Pancreas (tissue), 10 donors: Measurements from ENCODE around the gene CRCP. TPM values are rescaled to one million over a fixed set of nuclear protein-coding genes. Genes with fewer than 3 reads are reported as not detected.
A peak's percentile ranks its signal among the peaks of the same experiment; 100 is the strongest.

ENCODE experiments used
- ATAC-seq, 4 donors: fragments of 200-7000 bp; cut with Tn5 transposase; one replicate each; pipeline versions ENCODE4 v1.8.0 to v1.9.1; 2020; ENCODE audit warnings: mild to moderate bottlenecking in 4 of 4, moderate library complexity in 4 of 4
- DNase-seq, 6 donors: peaks; one replicate each; pipeline ENCODE4 v3.0.0-alpha.2; 2020
- FAIRE-seq: peaks from 2 replicates; lab custom pipeline; 2012; peaks lifted over from hg19 to GRCh38; lab: Jason Lieb, UNC
- H3K27ac ChIP-seq, 4 donors: fragments of 200-600 bp; sonication (generic); 1 replicate in 3 of 4; 2 replicates in 1 of 4; pipeline versions ENCODE4 v1.5.0 to v1.8.0; 2020
- H3K27me3 ChIP-seq, 4 donors: fragments of 200-600 bp; one replicate each; pipeline ENCODE4 v1.8.0; 2021
- H3K36me3 ChIP-seq, 3 donors: fragments of 200-600 bp; sonication (generic) in 1 of 3; one replicate each; pipeline versions ENCODE4 v1.5.0 to v1.8.0; 2020 to 2021
- H3K4me1 ChIP-seq, 3 donors: fragments of 200-600 bp; one replicate each; pipeline ENCODE4 v1.8.0; 2021
- H3K4me3 ChIP-seq, 4 donors: fragments of 200-600 bp; sonication (generic) in 2 of 4; one replicate each; pipeline versions ENCODE4 v1.5.0 to v1.8.0; 2020 to 2021
- H3K9me3 ChIP-seq, 4 donors: fragments of 200-600 bp; one replicate each; pipeline ENCODE4 v1.8.0; 2021
- WGBS, 2 donors: extraction: QIAGEN DNeasy Blood & Tissue Kit; methylation state at CpG; one replicate each; pipeline ENCODE4 v1.1.7; 2013; 5-methylcytosine and 5-hydroxymethylcytosine counted together
- intact Hi-C, 3 donors: fragments of 100-400 bp; cut with DNase I; formaldehyde crosslinking; loops; one replicate each; pipeline versions ENCODE4 v1.11.1 to v1.14.2; 2022
- polyA plus RNA-seq, 2 donors: library from polyadenylated mRNA; stranded (reverse); fragments of 200-250 nt; gene quantifications; one replicate each; pipeline ENCODE4 v1.2.3, GENCODE V29; 2013
- total RNA-seq, 6 donors: library from RNA; stranded (reverse); fragmentation: NEBNext Ultra II Directional in 4 of 6; extraction: Animal tissue kit (Norgen Biotek cat#: 25700) in 4 of 6; gene quantifications; one replicate each; pipeline versions ENCODE4 v1.2.1 to v1.2.4, GENCODE V29; 2021 to 2023
- TF ChIP-seq, protein P1 (sequence below), 4 donors: fragments of 200-600 bp; sonication (generic) in 3 of 4; IDR thresholded peaks; one replicate each; pipeline versions ENCODE4 v1.5.0 to v1.8.0; 2021; ENCODE audit warnings: antibody characterized with exemption in 4 of 4
- donor health status: healthy with polysubstance abuse.
- donor health status: DM: no; HTN: no; CAD: no; lungs with moderate emphysema.
- donor health status: DM: no; HTN: no; CAD: no.
- donor health status: control.
- donor health status: control.
- donor health status: Bipolar disorder and iron deficiency.
- donor health status: DM: yes; HTN: yes; CAD: no.
- donor health status: DM: no; HTN: no; CAD: no.
- donor health status: DM: no; HTN: no; CAD: no.
- donor health status: DM: yes; HTN: yes; CAD: no.

CRCP gene
- total and polyA plus RNA-seq, 8 donors, result 12.9 to 28.2 (median 18.7) TPM

DNA sequence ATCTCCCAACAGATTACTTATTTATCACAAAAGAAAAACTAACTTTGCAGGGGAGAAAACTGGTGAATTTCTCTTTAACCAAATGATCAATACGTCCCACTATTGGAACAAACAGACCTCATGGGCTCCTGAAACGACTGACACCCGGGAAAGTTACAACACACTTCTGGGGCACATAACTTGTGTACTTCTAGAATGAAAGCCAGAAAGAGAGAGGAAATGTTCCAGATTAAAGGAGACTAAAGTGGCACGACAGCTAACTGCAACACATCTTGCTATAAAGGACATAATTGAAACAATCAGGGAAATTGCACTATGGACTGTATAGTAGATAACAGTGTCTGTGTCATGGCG is 75.8 kb downstream of the CRCP start:
- Histone ChIP-seq H3K9me3 (no peaks in the 10 kb centered on the region), H3K27me3 (no peaks in the 10 kb centered on the region), H3K27ac (no peak overlapping the region), H3K4me1 (no peaks in the 10 kb centered on the region), H3K36me3 (no peaks in the 10 kb centered on the region), H3K4me3 (no peak overlapping the region)
- ATAC-seq, result peak in 1 of 4 donors; percentile 29
- TF ChIP-seq, protein P1, sequence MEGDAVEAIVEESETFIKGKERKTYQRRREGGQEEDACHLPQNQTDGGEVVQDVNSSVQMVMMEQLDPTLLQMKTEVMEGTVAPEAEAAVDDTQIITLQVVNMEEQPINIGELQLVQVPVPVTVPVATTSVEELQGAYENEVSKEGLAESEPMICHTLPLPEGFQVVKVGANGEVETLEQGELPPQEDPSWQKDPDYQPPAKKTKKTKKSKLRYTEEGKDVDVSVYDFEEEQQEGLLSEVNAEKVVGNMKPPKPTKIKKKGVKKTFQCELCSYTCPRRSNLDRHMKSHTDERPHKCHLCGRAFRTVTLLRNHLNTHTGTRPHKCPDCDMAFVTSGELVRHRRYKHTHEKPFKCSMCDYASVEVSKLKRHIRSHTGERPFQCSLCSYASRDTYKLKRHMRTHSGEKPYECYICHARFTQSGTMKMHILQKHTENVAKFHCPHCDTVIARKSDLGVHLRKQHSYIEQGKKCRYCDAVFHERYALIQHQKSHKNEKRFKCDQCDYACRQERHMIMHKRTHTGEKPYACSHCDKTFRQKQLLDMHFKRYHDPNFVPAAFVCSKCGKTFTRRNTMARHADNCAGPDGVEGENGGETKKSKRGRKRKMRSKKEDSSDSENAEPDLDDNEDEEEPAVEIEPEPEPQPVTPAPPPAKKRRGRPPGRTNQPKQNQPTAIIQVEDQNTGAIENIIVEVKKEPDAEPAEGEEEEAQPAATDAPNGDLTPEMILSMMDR (IDR thresholded peaks at IDR 0.05), result no peak
- 39 to 51% methylated on average over 5 of the region's 5 CpGs for whole genome bisulfite sequencing, 2 donors
- intact Hi-C loops, result no loop called here
- FAIRE-seq, result no peak
- DNase-seq, result peak in 1 of 6 donors; percentile 1

DNA sequence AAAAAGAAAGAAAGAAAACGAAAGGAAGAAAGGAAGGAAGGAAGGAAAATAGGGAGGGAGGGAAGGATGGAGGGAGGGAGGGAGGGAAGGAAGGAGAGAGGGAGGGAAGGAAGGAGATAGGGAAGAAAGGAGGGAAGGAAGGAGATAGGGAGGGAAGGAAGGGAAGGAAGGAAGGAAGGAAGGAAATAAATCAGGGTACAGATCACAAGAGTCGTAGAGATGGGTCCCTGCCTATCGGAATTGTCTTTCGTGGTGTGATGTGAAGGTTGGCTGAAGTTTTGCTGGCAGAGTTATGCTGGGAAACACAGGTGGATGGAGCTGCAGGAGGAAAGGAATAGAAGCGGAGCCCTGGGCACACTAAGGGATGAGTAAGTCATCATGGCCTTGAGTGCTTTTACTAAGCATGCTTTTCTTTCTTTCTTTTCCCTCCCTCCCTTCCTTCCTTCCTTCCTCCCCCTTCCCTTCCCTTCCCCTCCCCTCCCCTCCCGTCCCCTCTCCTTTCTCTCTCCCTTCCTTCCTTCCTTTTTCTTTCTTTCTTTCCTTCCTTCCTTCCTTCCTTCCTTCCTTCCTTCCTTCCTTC is 78.6 kb downstream of the CRCP start:
- Histone ChIP-seq H3K9me3 (no peaks in the 10 kb centered on the region), H3K27ac (no peak overlapping the region), H3K4me3 (no peak overlapping the region), H3K27me3 (no peaks in the 10 kb centered on the region), H3K4me1 (no peaks in the 10 kb centered on the region), H3K36me3 (no peaks in the 10 kb centered on the region)
- 64 to 74% methylated on average over 6 of the region's 6 CpGs for WGBS, 2 donors
- ATAC-seq (no peak), FAIRE-seq (no peak), DNase-seq (no peak)
- TF ChIP-seq, protein P1 (IDR thresholded peaks at IDR 0.05), result no peak
- intact Hi-C loops, result no loop called here

DNA sequence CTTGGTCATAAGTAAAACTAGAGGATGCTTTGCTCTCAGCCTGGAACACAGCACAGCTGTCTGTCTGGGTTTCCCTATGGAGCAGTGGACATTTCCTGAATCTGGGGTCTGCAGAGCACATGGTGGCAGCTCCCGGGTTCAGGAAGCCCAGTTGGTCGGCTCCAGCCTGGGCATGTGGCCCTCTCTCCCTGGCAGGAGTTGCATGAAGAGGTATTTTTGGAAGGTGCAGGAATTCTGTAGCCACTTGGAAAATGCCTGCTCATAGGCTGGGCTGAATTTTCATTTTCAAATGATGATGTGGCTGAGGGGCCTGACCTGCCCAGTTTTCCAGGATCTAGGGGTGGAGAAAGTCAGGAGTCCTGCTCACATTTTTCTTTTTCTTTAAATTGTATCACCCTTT is 83.8 kb downstream of the CRCP start:
- H3K4me1 ChIP-seq, result no peaks in the 10 kb centered on the region
- no peaks in the 10 kb centered on the region for H3K36me3 ChIP-seq
- ATAC-seq (no peak), DNase-seq (no peak), FAIRE-seq (no peak)
- no peak overlapping the region for H3K4me3 ChIP-seq
- TF ChIP-seq, protein P1 (IDR thresholded peaks at IDR 0.05), result no peak
- no peaks in the 10 kb centered on the region for H3K27me3 ChIP-seq
- intact Hi-C loops, result no loop called here
- H3K9me3 ChIP-seq, result no peaks in the 10 kb centered on the region
- no peak overlapping the region for H3K27ac ChIP-seq
- 51 to 68% methylated on average over 2 of the region's 2 CpGs for WGBS, 2 donors

DNA sequence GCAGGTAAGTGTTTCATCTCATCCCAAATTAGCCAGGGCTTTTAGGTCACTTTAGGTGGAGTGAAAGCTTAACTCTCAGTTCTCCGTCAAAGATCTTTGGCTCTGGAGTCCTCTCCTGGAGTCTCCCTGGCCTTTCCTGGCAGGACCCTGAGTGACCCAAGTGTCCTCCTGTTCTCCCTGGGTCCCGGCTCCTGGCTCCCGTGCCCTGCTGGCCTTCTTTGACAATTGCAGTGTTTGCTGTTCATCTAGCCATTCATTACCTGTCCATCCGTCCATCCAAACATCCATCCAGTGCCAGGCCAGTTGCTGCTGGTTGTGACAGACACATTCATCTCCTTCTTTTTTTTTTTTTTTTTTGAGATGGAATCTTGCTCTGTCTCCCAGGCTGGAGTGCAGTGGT is 84.3 kb downstream of the CRCP start:
- peak in 1 of 6 donors; percentile 33 for DNase-seq
- no peak for FAIRE-seq
- H3K9me3 ChIP-seq, result no peaks in the 10 kb centered on the region
- no peak overlapping the region for H3K4me3 ChIP-seq
- no peak overlapping the region for H3K27ac ChIP-seq
- 78 to 82% methylated on average over 4 of the region's 4 CpGs for WGBS, 2 donors
- no peaks in the 10 kb centered on the region for H3K4me1 ChIP-seq
- no peak for ATAC-seq
- H3K36me3 ChIP-seq, result no peaks in the 10 kb centered on the region
- no peaks in the 10 kb centered on the region for H3K27me3 ChIP-seq
- intact Hi-C loops, result no loop called here
- TF ChIP-seq, protein P1 (IDR thresholded peaks at IDR 0.05), result no peak

DNA sequence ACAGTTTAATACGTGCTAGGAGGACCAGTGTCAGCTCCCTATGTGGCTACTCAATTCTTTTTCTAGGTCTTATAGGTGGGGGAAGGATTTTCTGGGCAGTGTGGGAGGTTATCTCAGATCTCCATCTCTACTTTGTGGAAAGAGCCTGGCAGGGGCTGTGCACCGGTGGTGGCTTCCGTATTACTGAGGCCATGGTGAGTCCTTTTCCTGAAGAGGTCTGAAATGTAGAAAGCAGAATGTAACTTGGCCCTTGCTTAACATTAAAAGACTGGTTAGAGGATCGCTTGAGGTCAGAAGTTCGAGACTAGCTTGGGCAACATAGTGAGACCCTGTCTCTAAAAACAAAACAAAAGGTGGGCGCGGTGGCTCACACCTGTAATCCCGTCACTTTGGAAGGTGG is 87.8 kb downstream of the CRCP start:
- WGBS, 2 donors, result 62 to 67% methylated on average over 8 of the region's 8 CpGs
- FAIRE-seq, result no peak
- intact Hi-C loops, result no loop called here
- no peak overlapping the region for H3K4me3 ChIP-seq
- no peaks in the 10 kb centered on the region for H3K9me3 ChIP-seq
- H3K27ac ChIP-seq, result no peak overlapping the region
- DNase-seq, result peak in 1 of 6 donors; percentile 13
- no peaks in the 10 kb centered on the region for H3K36me3 ChIP-seq
- ATAC-seq, result no peak
- H3K27me3 ChIP-seq, result no peaks in the 10 kb centered on the region
- TF ChIP-seq, protein P1 (IDR thresholded peaks at IDR 0.05), result no peak
- peaks cover 0 to 11% (median 7%) of the 10 kb centered on the region in 3 donors for H3K4me1 ChIP-seq

Other genes with a start within 250 kb of the CRCP start
- 10 to 100 TPM in 3 of 6 donors, 1 to 10 TPM in 3; 6.0 to 12.0 (median 9.6) TPM for gene VKORC1L1, start 241.8 kb upstream of the CRCP start, total RNA-seq
- gene VKORC1L1, start 241.8 kb upstream of the CRCP start, polyA plus RNA-seq, result 1 to 10 TPM; 3.4 to 7.3 TPM
- 10 to 100 TPM; 21.5 to 40.7 (median 27.1) TPM for gene GUSB, start 132.6 kb upstream of the CRCP start, total RNA-seq
- 10 to 100 TPM; 39.4 to 69.8 TPM for gene GUSB, start 132.6 kb upstream of the CRCP start, polyA plus RNA-seq
- gene ASL, start 39.0 kb upstream of the CRCP start, total RNA-seq, result 10 to 100 TPM; 15.6 to 27.7 (median 24.4) TPM
- gene ASL, start 39.0 kb upstream of the CRCP start, polyA plus RNA-seq, result 10 to 100 TPM; 43.8 to 63.2 TPM
- gene TPST1, start 90.5 kb downstream of the CRCP start, total RNA-seq, result 10 to 100 TPM in 2 of 6 donors, 1 to 10 TPM in 4; 4.3 to 18.5 (median 6.3) TPM
- 1 to 10 TPM; 3.3 to 9.6 TPM for gene TPST1, start 90.5 kb downstream of the CRCP start, polyA plus RNA-seq